ENCODE data around the gene STX3.

The STX3 gene
- total RNA-seq, result 11.2 to 25.4 (median 20.3) reads per million in 4 donors

DNA sequence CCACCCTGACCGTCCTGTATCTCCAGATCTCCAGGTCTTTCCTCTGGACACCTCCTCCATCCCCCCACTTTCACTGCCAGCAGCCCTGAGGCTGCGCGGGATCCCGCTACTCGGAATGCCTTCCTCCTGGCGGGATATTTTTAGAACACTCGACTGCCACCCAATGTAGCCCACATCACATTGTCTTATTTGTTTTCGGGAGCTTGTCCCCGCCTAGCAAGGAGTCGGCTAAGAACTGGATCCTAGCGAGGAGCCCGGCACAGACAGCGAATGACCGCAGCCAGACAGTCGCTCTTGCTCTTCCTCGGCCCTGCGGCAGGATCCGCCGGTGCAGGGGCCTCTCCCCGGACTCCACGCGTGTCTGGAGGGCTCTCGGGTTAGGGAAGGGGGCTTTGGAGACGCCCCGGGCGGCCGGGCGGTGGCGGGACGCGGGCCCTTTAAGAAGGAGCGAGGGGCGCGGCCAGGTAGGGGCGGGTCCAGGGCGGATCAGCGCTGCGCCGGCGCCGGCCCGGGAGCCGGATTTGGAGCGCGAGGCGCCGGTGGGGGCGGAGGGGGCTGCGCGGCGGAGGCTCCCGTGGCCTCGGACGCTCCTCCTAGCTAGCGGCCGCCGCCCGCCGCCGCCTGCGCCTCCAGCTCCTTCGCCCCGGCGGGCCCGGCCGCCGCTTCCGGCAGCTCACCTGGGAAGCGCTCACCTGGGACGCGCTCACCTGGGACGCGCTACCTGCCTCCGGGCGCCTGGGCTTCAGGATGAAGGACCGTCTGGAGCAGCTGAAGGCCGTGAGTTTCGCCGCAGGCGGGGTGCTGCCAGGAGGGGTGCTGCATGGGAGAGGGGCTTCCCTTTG is at the start of gene STX3:
Gene STX3, plus strand, starts transcription at position 518 of the 842 bp plus-strand sequence. Its CDS starts 230 bp downstream, at position 748.
- DNase-seq, result peak; percentile 59 to 72 (median 64)

- no peak for DNase-seq
Measured at GRCh38 chr11:59706518-59707285, 48.5 kb upstream of the STX3 start.

- DNase-seq, result no peak
Measured at GRCh38 chr11:59707371-59707770, 47.8 kb upstream of the STX3 start.

GRCh38 chr11:59708537-59708936 is 46.6 kb upstream of the STX3 start:
- no peak for DNase-seq

DNA sequence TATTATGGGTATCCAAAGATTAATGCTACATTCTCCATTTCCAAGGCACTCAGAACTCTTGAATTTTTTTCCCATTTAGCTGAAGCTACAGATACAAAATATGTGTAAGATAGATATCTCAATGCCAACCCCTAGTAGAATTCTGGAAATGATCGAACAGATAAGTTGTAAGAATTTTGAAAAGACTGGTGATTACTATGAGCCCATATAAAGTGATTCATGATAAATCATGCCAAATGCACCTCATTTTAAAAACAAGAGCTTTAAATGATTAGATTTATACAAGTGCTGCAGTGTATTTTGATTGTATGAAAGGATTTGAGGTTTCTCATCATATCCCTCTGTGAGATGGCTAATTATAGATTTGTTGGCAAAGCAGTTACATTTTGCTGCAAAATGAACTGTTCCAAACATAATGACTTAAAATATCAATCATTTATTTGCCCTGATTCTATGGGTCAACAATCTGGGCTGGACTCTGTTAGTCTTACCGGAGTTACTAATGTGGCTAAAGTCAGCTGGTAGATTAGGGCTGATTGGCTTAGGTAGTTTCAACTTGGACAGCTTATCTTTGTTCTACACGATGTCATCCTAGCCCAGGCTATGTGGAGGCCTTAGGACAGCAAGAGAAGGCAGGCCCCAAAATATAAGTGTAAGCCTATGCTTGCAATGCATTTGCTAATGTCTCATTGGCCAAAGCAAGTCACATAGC is 44.9 kb upstream of the STX3 start:
- DNase-seq, result no peak

DNA sequence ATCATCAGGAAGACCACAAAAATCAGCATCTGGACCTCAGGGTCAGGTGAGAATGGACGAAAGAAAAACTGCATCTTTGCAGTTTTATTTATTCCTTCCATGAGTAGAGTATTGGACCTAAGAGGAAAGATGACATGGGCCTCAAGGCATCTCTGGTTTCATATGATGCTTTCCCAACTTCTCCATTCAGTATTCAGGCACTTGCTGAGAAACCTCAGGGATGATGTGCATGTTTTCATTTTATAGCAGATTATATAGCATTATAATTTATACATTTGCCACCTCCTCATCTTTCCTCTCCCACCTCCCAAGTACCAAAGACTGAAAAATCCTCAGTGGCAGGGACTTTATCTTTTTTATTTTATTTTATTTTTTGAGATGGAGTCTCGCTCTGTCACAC is 41.4 kb upstream of the STX3 start, which contains the start of gene OR10V1:
Gene OR10V1, minus strand, starts transcription at position 101 of the 400 bp plus-strand sequence. Its CDS starts 0 bp downstream, at position 101.
- DNase-seq, result no peak

DNA sequence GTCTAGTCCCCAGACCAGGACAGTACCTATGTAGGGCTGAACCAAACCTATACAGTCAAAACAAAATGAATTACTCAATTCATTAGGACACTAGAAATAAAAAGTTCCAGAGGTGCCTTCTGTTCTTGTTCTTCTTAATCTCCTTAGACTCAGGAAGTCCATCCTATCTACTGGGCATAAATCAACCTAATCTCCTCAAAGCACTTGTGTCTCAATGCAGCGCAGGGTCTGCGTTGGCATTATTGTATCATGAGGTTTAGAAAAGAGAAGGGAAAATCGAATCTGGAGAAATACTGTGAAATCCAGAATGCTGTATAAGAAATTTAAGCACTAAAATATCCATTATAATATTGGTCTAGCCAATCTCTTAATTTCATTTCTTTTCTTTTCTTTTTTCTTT is 39.1 kb upstream of the STX3 start:
- DNase-seq, result no peak

GRCh38 chr11:59719556-59719955 is 35.6 kb upstream of the STX3 start:
- no peak for DNase-seq

DNA sequence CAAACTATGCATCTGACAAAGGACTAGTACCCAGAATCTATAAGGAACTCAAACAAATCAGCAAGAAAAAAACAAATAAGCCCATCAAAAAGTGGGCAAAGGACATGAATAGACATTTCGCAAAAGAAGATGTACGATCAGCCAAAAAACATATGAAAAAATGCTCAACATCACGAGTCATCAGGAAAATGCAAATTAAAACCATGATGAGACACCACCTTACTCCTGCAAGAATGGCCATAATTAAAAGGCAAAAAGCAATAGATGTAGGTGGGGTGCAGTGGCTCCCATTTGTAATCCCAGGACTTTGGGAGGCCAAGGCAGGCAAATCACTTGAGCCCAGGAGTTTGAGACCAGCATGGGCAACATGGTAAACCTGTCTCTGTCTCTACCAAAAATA is 31.1 kb upstream of the STX3 start:
- no peak for DNase-seq

DNA sequence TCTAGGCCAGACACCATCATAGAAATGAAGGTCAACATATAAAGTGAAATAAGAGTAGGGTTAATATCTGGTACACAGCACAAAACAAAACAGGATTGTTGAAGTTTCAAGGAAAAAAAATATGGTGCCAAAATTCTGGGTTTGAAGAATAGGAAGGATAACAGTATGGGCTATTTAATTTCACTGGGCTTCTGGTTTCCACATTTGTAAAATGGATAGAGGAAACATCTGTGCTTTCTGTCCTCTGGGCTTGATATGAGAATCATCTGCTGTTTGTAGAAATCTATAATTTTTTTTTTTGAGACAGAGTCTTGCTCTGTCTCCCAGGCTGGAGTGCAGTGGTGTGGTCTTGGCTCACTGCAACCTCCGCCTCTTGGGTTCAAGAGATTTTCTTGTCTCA is 27.8 kb upstream of the STX3 start:
- DNase-seq, result no peak

GRCh38 chr11:59728154-59728553 is 27.0 kb upstream of the STX3 start:
- no peak for DNase-seq

GRCh38 chr11:59728913-59729312 is 26.3 kb upstream of the STX3 start:
- DNase-seq, result peak in 1 of 5 donors; percentile 38

DNA sequence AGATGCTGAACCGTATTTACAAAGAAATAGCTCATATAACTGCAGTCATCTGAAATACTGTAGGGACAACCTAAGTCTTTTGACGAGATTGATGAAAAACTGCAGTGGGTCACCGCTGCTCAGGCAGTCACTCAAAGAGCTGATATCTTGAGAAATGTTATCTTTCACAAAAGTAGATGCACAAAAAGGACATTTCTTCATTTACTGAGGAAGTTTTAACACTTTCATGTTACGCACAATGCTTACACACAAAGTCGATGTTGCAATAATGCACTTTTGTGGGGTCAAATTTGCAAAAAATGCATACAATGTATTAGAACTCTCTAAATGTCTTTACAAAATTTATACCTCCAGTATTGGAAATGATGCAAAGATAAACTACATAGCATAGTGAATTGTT is 25.3 kb upstream of the STX3 start:
- DNase-seq, result no peak

- DNase-seq, result no peak
Measured at GRCh38 chr11:59730896-59731565, 24.1 kb upstream of the STX3 start.

GRCh38 chr11:59746111-59746510 is 9.1 kb upstream of the STX3 start:
- no peak for DNase-seq

DNA sequence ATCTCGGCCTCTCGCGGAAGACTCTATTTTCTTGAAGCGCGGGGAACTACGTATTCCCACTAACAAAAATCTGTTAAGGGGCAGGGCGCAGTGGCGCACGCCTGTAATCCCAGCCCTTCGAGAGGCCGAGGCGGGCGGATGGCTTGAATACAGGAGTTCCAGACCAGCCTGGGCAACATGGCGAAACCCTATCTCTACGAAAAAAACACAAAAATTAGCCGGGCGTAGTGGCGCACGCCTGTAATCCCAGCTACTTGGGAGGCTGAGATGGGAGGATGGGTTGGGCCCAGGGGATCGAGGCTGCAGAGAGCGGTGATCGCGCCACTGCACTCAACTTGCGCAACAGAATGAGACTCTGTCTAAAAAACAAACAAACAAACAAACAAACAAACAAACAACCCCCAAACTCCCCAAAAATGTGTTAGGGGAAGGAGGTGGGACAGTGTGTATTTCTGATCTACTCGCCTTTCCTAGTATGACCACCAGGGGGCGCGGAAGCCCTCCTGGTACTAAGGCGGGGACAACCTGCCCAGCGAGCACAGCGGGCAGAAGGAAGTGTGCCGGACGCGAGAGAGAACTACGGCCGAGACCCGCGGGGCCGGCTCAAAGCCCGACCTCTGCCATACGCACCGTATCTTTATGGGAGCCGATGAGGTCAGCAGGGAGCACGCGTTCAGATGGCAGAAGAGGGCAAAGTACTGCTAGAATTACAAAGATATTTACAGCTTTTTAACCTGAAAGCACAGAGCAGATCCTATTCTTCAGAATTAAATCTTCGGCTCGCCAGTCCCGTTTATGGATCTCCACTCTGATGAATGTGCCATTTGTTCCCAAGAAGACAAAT is 1.3 kb upstream of the STX3 start:
- peak; percentile 62 to 81 (median 73) for DNase-seq

DNA sequence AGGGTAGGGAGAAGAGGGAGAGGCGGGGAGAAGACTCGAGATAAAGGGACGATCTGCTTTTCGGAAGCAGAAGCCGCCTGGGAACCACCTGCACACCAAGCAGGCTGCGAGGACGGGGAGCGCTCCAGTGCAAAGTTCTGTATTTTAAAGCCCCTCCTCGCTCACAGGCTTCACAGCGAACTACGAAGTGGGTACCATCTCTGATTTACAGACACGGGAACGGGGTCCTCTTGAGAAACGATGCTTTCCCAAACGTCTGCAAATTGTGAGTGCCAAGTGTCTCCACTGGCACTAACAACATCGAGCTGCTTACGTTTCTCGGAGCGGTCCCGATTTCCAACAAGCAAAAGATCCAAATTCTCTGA is 700 bp upstream of the STX3 start:
- DNase-seq, result peak in 2 of 5 donors; percentile 12 to 22

DNA sequence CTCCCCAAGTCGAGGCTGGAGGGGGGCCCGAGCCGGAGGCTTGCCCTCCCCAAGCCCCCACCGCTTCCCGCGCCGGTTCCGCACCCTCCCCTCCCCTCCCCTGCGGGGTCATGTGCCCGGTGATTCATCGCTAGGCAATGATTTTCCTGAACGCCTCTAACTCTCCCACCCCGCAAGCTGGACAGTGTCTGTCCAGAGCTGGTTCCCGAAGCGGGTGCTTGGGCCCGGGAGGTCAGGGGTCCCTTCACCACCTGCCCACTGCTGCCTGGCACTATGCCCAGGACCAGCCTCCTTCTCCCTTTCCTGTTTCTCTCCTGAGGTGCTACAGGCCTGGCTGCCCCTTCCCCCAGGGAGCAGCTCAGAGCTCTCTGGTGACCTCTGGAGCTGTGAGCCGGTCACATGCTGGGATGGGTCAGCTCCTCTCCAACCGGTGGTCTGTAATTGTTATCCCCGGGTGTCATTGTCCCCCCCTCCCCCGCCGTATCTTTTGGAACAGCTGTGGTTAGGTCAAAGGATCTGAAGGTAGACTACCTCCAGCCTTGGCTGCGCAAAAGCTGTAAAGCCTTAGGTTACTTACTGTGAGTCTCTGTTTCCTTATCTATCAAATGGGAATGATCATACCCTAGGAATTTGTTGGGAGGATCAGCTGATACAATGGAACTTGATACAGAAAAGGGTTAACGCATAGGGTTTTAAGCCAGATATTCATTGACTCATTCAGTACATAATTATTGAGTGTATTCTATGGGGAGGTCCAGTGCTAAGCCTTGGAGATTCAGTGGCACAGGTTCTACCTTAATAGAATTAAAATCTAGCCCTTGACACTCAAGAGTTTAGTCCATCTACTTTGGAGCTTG is 753 bp downstream of the STX3 start:
- peak; percentile 9 to 43 (median 30) for DNase-seq

DNA sequence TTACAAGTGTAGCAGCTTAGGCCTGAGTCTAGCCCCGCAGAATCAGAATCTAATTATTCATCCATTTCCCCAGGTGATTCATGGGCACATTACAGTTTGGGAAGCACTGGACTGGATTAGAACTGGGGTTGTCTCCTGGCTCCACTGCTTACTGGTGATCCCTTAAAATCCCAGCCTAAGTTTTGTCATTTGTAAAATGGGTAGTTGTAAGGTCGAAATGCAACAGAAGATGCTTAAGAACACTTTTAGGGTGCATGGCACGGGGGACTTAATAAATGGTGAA is 1.3 kb downstream of the STX3 start:
- no peak for DNase-seq

- no peak for DNase-seq
Measured at GRCh38 chr11:59756845-59757244, 1.7 kb downstream of the STX3 start.

All from T-helper 1 cell (primary cell).